Glomerular visceral epithelial cell (primary cell): ENCODE measurements around the gene KIFBP.
A peak's percentile ranks its signal among the peaks of the same experiment; 100 is the strongest.

ENCODE experiments used
- DNase-seq: peaks from one replicate; pipeline ENCODE4 v3.0.0-alpha.2; 2016; ENCODE audit errors: extremely low spot score

The KIFBP gene

GRCh38 chr10:69051710-69052487 lies 63.3 kb downstream of the KIFBP start:
- DNase-seq = no peak

- DNase-seq = no peak
Observed at GRCh38 chr10:69052736-69053135, 64.1 kb downstream of the KIFBP start.

- no peak for DNase-seq
Observed at GRCh38 chr10:69055241-69055640, 66.6 kb downstream of the KIFBP start.

- no peak for DNase-seq
Observed at GRCh38 chr10:69056129-69056528, 67.5 kb downstream of the KIFBP start.

GRCh38 chr10:69056536-69057260 lies 68.1 kb downstream of the KIFBP start:
- DNase-seq = no peak

- no peak for DNase-seq
Observed at GRCh38 chr10:69057261-69057950, 68.8 kb downstream of the KIFBP start.

- DNase-seq = peak; percentile 90
Observed at GRCh38 chr10:69057951-69058297, 69.3 kb downstream of the KIFBP start.

- no peak for DNase-seq
Observed at GRCh38 chr10:69060127-69060798, 71.7 kb downstream of the KIFBP start.

GRCh38 chr10:69061305-69062161 lies 72.9 kb downstream of the KIFBP start:
- peak; percentile 98 for DNase-seq

- no peak for DNase-seq
Observed at GRCh38 chr10:69062901-69063300, 74.3 kb downstream of the KIFBP start.

GRCh38 chr10:69064762-69065328 lies 76.2 kb downstream of the KIFBP start:
- DNase-seq = no peak

- DNase-seq = peak; percentile 61
Observed at GRCh38 chr10:69065406-69066361, 77.1 kb downstream of the KIFBP start.
